GM10248 (cell line): ENCODE measurements around the gene TRDN.
A peak's percentile ranks its signal among the peaks of the same experiment; 100 is the strongest.

Experiments used
- CTCF ChIA-PET: fragments of 300-600 bp; sonication (Branson Sonifier 250); formaldehyde crosslinking; extraction: SDS; loops from one replicate; lab custom pipeline; 2021; ENCODE audit warnings: antibody characterized with exemption; lab: Yijun Ruan, JAX
- POLR2A ChIA-PET: fragments of 350-650 bp; sonication (Branson Sonifier 250); formaldehyde crosslinking; extraction: SDS; loops from one replicate; lab custom pipeline; 2020; ENCODE audit warnings: antibody characterized with exemption; lab: Yijun Ruan, JAX
- DNase-seq: peaks from one replicate; pipeline ENCODE4 v3.0.0; 2012; ENCODE audit errors: extremely low spot score
- TF ChIP-seq, protein P1 (sequence below): IDR thresholded peaks from 2 replicates; pipeline ENCODE4 v1.5.1; 2012; ENCODE audit warnings: mild to moderate bottlenecking, low read depth; ENCODE audit errors: extremely low read depth, missing control alignments, control extremely low read depth

Gene TRDN

DNA sequence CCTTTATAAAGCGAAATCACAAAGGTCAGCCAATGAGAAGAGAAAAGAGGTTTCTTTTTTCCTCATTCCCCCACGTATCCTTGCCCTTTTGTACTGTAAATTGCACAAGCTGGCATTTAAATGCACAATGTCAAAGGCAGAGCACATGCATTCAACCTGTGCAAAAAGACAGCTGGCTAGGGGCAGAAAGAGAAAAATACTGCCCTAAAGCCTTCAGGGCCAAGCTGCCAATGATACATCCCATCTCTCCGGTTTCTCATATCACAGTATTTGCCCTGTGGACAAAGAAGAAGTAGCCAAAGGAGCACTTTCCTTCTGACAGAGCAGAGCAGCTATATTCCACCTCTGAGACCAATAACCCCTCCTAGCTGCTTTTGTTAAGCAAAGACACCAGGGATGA, 219.2 kb downstream of the TRDN start:
- TF ChIP-seq, protein P1, sequence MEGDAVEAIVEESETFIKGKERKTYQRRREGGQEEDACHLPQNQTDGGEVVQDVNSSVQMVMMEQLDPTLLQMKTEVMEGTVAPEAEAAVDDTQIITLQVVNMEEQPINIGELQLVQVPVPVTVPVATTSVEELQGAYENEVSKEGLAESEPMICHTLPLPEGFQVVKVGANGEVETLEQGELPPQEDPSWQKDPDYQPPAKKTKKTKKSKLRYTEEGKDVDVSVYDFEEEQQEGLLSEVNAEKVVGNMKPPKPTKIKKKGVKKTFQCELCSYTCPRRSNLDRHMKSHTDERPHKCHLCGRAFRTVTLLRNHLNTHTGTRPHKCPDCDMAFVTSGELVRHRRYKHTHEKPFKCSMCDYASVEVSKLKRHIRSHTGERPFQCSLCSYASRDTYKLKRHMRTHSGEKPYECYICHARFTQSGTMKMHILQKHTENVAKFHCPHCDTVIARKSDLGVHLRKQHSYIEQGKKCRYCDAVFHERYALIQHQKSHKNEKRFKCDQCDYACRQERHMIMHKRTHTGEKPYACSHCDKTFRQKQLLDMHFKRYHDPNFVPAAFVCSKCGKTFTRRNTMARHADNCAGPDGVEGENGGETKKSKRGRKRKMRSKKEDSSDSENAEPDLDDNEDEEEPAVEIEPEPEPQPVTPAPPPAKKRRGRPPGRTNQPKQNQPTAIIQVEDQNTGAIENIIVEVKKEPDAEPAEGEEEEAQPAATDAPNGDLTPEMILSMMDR: no peak
- CTCF ChIA-PET: interaction anchor here (0.7 to 5.4 kb wide), 7 partner anchors 9 to 298 kb away, joined by 3 to 95 read pairs (median 3); no protein-coding TSS in a partner anchor
- POLR2A ChIA-PET: no interaction called here
- no peak for DNase-seq

DNA sequence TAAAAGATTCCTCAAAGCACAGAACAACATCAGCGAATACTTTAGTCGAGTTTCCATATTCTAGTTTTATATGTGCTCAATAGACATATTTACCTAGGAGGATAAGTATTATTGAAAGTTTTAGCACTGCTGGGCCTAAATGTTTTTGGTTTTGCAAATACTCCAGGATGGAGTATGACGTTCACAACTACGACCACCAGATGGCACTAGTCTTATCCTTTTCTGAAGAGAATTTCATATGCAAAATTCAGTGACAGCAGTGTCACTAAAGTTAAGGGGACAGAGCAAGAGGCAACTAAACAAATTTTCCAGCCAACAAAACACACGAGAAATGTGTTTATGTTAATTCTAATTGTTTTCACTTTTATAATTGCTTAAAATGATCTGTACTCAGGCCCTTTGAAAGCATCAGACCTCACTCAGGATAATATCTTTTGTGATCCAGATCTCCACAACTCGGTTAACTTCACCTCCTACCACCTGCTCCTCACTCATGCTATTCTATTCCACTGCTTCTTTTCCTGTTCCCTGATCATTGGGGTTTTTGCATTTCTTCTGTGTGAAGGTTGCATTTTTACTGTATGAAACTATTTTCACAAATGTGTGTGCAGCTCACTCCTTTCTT, 220.8 kb downstream of the TRDN start:
- DNase-seq: peak; percentile 29
- POLR2A ChIA-PET: no interaction called here
- TF ChIP-seq, protein P1: peak; percentile 58
- CTCF ChIA-PET: interaction anchor here (1.0 to 5.4 kb wide), 8 partner anchors 10 to 360 kb away, joined by 3 to 95 read pairs (median 7); no protein-coding TSS in a partner anchor

DNA sequence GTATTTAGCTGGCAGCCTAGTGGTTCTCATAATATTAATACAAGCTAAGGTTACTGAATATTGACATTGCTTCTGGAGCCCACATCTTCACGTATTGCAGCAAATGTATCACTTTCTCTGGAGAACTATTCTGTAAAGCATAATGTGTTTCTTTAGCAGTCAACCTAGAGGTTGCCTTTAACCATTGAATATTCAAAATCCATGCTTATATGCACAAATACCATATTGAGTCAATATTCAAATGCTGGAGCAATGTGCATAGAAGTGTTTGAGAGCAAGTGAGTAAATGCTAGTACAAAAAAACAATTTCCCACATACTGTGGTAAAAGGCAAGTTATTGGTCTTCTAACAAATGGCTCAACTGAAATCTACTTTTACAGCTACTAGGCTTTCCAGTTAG, 231.8 kb downstream of the TRDN start:
- CTCF ChIA-PET: interaction anchor here (1.9 kb wide), 1 partner anchor 310 kb away, joined by 8 read pairs; no protein-coding TSS in a partner anchor
- POLR2A ChIA-PET: no interaction called here
- no peak for DNase-seq
- TF ChIP-seq, protein P1: no peak

DNA sequence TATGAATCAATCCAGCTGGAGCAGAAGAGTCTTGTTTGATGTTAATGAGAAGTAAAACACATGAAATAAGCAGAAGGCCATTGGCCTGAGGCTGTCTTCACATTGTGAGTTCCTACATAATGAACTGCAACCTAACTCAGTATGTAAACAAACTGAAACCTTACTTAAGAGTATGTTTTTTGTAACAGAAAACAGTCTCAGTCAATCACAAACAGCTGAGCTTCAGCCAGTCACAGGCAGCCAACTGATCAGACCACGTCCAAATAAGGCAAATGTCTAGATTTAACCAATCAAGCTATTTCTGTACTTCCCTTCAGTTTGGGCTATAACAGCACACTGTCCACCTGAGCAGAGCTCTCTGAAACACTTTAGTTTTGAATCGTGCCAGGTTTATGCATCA, 234.7 kb downstream of the TRDN start:
- CTCF ChIA-PET: interaction anchor here (1.0 to 1.9 kb wide), 3 partner anchors 16 to 313 kb away, joined by 3 to 5 read pairs (median 5); no protein-coding TSS in a partner anchor
- POLR2A ChIA-PET: no interaction called here
- no peak for DNase-seq
- TF ChIP-seq, protein P1: no peak

DNA sequence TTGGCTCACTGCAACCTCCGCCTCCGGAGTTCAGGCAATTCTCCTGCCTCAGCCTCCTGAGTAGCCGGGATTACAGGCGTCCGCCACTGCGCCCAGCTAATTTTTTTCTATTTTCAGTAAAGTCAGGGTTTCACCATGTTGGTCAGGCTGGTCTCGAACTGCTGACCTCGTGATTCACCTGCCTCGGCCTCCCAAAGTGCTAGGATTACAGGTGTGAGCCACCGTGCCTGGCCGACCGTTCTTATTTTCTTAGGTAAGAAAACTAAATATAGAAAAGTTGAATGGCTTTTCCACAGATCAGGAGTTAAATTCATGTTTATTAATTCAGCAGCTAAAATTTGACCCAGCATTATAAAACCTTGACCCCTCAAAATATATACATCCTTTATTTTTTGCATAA, 238.7 kb downstream of the TRDN start:
- no peak for DNase-seq
- POLR2A ChIA-PET: no interaction called here
- CTCF ChIA-PET: interaction anchor here (0.8 kb wide), 1 partner anchor 14 kb away, joined by 3 read pairs; no protein-coding TSS in a partner anchor
- TF ChIP-seq, protein P1: no peak

DNA sequence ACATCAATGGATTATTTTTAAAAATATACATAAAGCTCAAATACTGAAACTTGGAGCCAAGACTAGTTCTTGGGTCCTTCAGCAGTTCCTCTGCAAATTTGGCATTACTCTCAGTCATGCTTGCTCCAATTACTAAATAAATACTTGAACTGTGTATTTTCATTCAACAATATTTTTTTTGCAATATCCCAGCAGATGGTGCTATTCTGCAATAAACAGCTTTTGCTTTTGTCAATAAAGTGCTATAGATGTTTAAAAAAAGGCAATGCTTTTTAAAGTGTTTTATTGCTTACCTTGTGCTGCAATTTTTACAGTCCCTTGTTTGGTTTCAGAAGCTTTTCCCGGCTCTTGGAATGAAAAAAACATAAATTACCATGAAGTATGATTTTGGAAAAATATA, 243.4 kb downstream of the TRDN start:
- TF ChIP-seq, protein P1: no peak
- CTCF ChIA-PET: interaction anchor here (0.8 to 2.3 kb wide), 5 partner anchors 13 to 322 kb away, joined by 3 to 16 read pairs (median 4); no protein-coding TSS in a partner anchor
- no peak for DNase-seq
- POLR2A ChIA-PET: no interaction called here
